K562 (cell line): ENCODE results near the gene SLC39A13. TPM values are rescaled to one million over a fixed set of nuclear protein-coding genes. Genes with fewer than 3 reads are reported as not detected.

Experiments
- ATAC-seq: fragments of 200-7000 bp; cut with Tn5 transposase; 3 replicates; pipeline ENCODE4 v1.9.1; 2020; ENCODE audit warnings: moderate library complexity
- BruUV-seq: library from RNA; stranded (reverse); fragments of 400-500 nt; replicated peaks from 2 replicates; lab custom pipeline; 2021; lab: Mats Ljungman, UMichigan
- CTCF ChIA-PET: fragments of 300-600 bp; formaldehyde crosslinking; extraction: SDS; loops from one replicate; lab custom pipeline; 2021; ENCODE audit warnings: low intra/inter-chr PET ratio; lab: Yijun Ruan, JAX
- POLR2A ChIA-PET: fragments of 300-600, 350-650 bp; sonication (Branson Sonifier 250); formaldehyde crosslinking; extraction: SDS; loops from one replicate; lab custom pipeline; 2021; ENCODE audit warnings: antibody characterized with exemption, inconsistent platforms; lab: Yijun Ruan, JAX
- DNase-seq, 4 experiments: peaks; one replicate each; pipeline versions ENCODE4 v3.0.0 to v3.0.0-alpha.2; 2011 to 2018; ENCODE audit warnings: low spot score in 3 of 4, mixed read lengths in 3 of 4; ENCODE audit errors: extremely low read depth in 1 of 4
- FAIRE-seq: peaks from 2 replicates; lab custom pipeline; 2011; peaks lifted over from hg19 to GRCh38; lab: Jason Lieb, UNC
- H2AFZ ChIP-seq: 2 replicates; pipeline ENCODE4 v1.6.0; 2011; ENCODE audit warnings: low read depth, low read length, control low read depth, inconsistent platforms
- H3K27ac ChIP-seq: fragments of 200-600 bp; 3 replicates; pipeline ENCODE4 v1.8.0; 2011; ENCODE audit warnings: low read depth, mild to moderate bottlenecking, control low read depth, inconsistent platforms, low read length, moderate library complexity, mixed read lengths; ENCODE audit errors: extremely low read depth
- H3K27me3 ChIP-seq, 2 experiments: fragments of 300-600 bp in 1 of 2; 2 replicates in 1 of 2; 3 replicates in 1 of 2; pipeline versions ENCODE4 v1.6.0 to v1.8.0; 2011; ENCODE audit warnings: inconsistent platforms in 2 of 2, low read length in 2 of 2, mild to moderate bottlenecking in 1 of 2, mixed read lengths in 1 of 2, moderate library complexity in 1 of 2; ENCODE audit not compliant: control insufficient read depth in 2 of 2, insufficient read depth in 2 of 2
- H3K36me3 ChIP-seq: fragments of 300-600 bp; 3 replicates; pipeline ENCODE4 v1.8.0; 2011; ENCODE audit warnings: mild to moderate bottlenecking, low read length, inconsistent platforms; ENCODE audit not compliant: control insufficient read depth, insufficient read depth
- H3K4me1 ChIP-seq, 2 experiments: fragments of 200-600 bp in 1 of 2; replicated peaks in 1 of 2; 2 replicates in 1 of 2; 3 replicates in 1 of 2; pipeline versions ENCODE4 v1.5.1 to v1.8.0; 2011; ENCODE audit warnings: inconsistent platforms in 2 of 2, low read length in 2 of 2, mild to moderate bottlenecking in 1 of 2, mixed read lengths in 1 of 2, moderate library complexity in 1 of 2; ENCODE audit not compliant: control insufficient read depth in 2 of 2, insufficient read depth in 2 of 2
- H3K4me2 ChIP-seq: 2 replicates; pipeline ENCODE4 v1.6.1; 2011; ENCODE audit warnings: low read length, control low read depth, inconsistent platforms, mixed read lengths; ENCODE audit not compliant: insufficient read depth
- H3K4me3 ChIP-seq: fragments of 200-600 bp; sonication (generic), shearing (Covaris generic); 2 replicates; pipeline ENCODE4 v1.5.1; 2016; ENCODE audit warnings: control low read depth, inconsistent platforms
- H3K79me2 ChIP-seq: fragments of 200-600 bp; 3 replicates; pipeline ENCODE4 v1.8.0; 2011; ENCODE audit warnings: low read length, inconsistent platforms; ENCODE audit not compliant: control insufficient read depth, insufficient read depth
- H3K9ac ChIP-seq, 2 experiments: 2 replicates each; pipeline versions ENCODE4 v1.6.0 to v1.6.1; 2011; ENCODE audit warnings: low read depth in 2 of 2, low read length in 2 of 2, control low read depth in 1 of 2, inconsistent platforms in 1 of 2, mild to moderate bottlenecking in 1 of 2, mixed read lengths in 1 of 2; ENCODE audit not compliant: insufficient read depth in 1 of 2
- H3K9me1 ChIP-seq: one replicate; pipeline ENCODE4 v1.6.0; 2011; ENCODE audit warnings: inconsistent platforms, mild to moderate bottlenecking, low read length, moderate library complexity; ENCODE audit not compliant: control insufficient read depth, insufficient read depth
- H3K9me3 ChIP-seq: replicated peaks from 2 replicates; pipeline ENCODE4 v1.5.1; 2011; ENCODE audit warnings: low read depth, low read length, inconsistent platforms; ENCODE audit not compliant: control insufficient read depth, insufficient read depth
- H4K20me1 ChIP-seq: replicated peaks from 2 replicates; pipeline ENCODE4 v1.6.1; 2011; ENCODE audit warnings: low read length, inconsistent platforms, mixed read lengths; ENCODE audit not compliant: control insufficient read depth, insufficient read depth
- NFRKB ChIP-seq: fragments of 450-650 bp; IDR thresholded peaks from 2 replicates; pipeline ENCODE4 v1.6.1; 2016; ENCODE audit warnings: low read depth
- PHF21A ChIP-seq: fragments of 450-650 bp; IDR thresholded peaks from 2 replicates; pipeline ENCODE4 v1.6.1; 2017; ENCODE audit warnings: low read depth, borderline replicate concordance
- RCOR1 ChIP-seq, 2 experiments: IDR thresholded peaks; 2 replicates each; pipeline ENCODE4 v1.6.1; 2012; ENCODE audit warnings: low read depth in 2 of 2, low read length in 2 of 2, borderline replicate concordance in 1 of 2, improper control_type of control experiment in 1 of 2
- RREB1 ChIP-seq: fragments of 250-450 bp; sonication (Bioruptor Pico); IDR thresholded peaks from 2 replicates; pipeline ENCODE4 v1.4.0; 2020
- SAFB2 ChIP-seq: fragments of 200-400 bp; formaldehyde crosslinking; IDR thresholded peaks from 2 replicates; pipeline ENCODE4 v1.6.1; 2018; ENCODE audit warnings: borderline replicate concordance, low read length, low read depth, moderate library complexity; ENCODE audit not compliant: severe bottlenecking
- ZBTB43 ChIP-seq: sonication (generic); formaldehyde crosslinking; IDR thresholded peaks from 2 replicates; pipeline ENCODE4 v1.8.0; 2023; ENCODE audit warnings: mild to moderate bottlenecking, missing genetic modification reagents
- ZNF133 ChIP-seq: fragments of 250-450 bp; sonication (Bioruptor Pico); IDR thresholded peaks from 2 replicates; pipeline ENCODE4 v1.4.0; 2020; ENCODE audit warnings: mild to moderate bottlenecking
- ZNF232 ChIP-seq: sonication (generic); formaldehyde crosslinking; IDR thresholded peaks from 2 replicates; pipeline ENCODE4 v1.8.0; 2022; ENCODE audit warnings: mild to moderate bottlenecking, missing genetic modification reagents
- ZNF609 ChIP-seq: sonication (generic); formaldehyde crosslinking; IDR thresholded peaks from 2 replicates; pipeline ENCODE4 v1.8.1; 2023; ENCODE audit warnings: missing genetic modification reagents, mild to moderate bottlenecking, borderline replicate concordance
- WGBS: fragments of 100-300 bp; shearing (Covaris generic); methylation state at CpG from one replicate; pipeline ENCODE4 v1.1.6; 2016; ENCODE audit warnings: low coverage, mixed read lengths; ENCODE audit not compliant: insufficient coverage; ENCODE audit errors: missing lambda C conversion rate; 5-methylcytosine and 5-hydroxymethylcytosine counted together
- in situ Hi-C: fragments of 300-500 bp; cut with MboI; formaldehyde crosslinking; loops from 4 replicates; pipeline ENCODE4 v1.15.0; 2018; ENCODE audit warnings: inconsistent platforms, mixed read lengths
- intact Hi-C: fragments of 100-400 bp; cut with micrococcal nuclease; formaldehyde crosslinking; loops from 2 replicates; pipeline ENCODE4 v1.14.2; 2022
- polyA plus RNA-seq, 8 experiments: library from polyadenylated mRNA; depleted of rRNA in 4 of 8; stranded (reverse) in 5 of 8; unstranded in 3 of 8; fragments of >200 nt; fragmentation: Nextera tagmentation in 2 of 8; fragmentation: Illumina TruSeq in 1 of 8; extraction: Ambion mirVana in 2 of 8; extraction: Trizol in 1 of 8; gene quantifications; 2 replicates each; pipeline versions ENCODE4 v1.2.1 to v1.2.3, GENCODE V29; 2011 to 2014; ENCODE audit warnings: inconsistent platforms in 1 of 8, missing spikeins in 1 of 8
- total RNA-seq, 7 experiments: library from RNA; depleted of rRNA in 6 of 7; stranded (reverse); fragments of >200 nt in 6 of 7; fragmentation: Illumina TruSeq in 2 of 7; extraction: Trizol in 2 of 7; gene quantifications; 2 replicates each; pipeline versions ENCODE4 v1.2.1 to v1.2.3, GENCODE V29; 2011 to 2021; ENCODE audit warnings: low replicate concordance in 1 of 7

SLC39A13 gene
- total and polyA plus RNA-seq, 9 of the 15 experiments (the other 6 are each of a cell fraction or from before 2014, with no cell fraction given): 0.17 to 15.9 (median 3.2) TPM

- H4K20me1 ChIP-seq: no peaks in the 10 kb centered on the region
- H3K36me3 ChIP-seq: peaks cover 8% of the 10 kb centered on the region; the same call in 1 of the 3 replicates
- in situ Hi-C loops (no loop called here), intact Hi-C loops (loop anchor here (10.0 kb wide), 1 partner anchor 237 kb away; no protein-coding TSS in a partner anchor)
- ChIA-PET POLR2A (interaction anchor here (0.6 to 1.8 kb wide), 9 partner anchors 13 to 1446 kb away, joined by 3 to 7 read pairs (median 3); no protein-coding TSS in a partner anchor), CTCF (no interaction called here)
- FAIRE-seq (peak; percentile 29), DNase-seq (peak in 3 of 4 experiments; percentile 58 to 71 (median 61)), ATAC-seq (peak; percentile 68)
- peak overlapping the region; percentile 86 for H3K27ac ChIP-seq
- peak overlapping the region; percentile 82 to 93 for H3K9ac ChIP-seq
- H3K4me3 ChIP-seq: peak overlapping the region; percentile 47
- peaks cover 26% of the 10 kb centered on the region for H3K79me2 ChIP-seq
- no TSS peak for BruUV-seq
- H3K4me1 ChIP-seq: peaks cover 37 to 51% of the 10 kb centered on the region in 2 experiments
- WGBS: 8% methylated on average over 5 of the region's 5 CpGs
- peak overlapping the region; percentile 76 for H3K4me2 ChIP-seq
- H3K9me3 ChIP-seq: no peaks in the 10 kb centered on the region
- no peaks in the 10 kb centered on the region for H3K27me3 ChIP-seq
- H2AFZ ChIP-seq: peak overlapping the region; percentile 81
- no peaks in the 10 kb centered on the region for H3K9me1 ChIP-seq
- TF ChIP-seq NFRKB: peak; percentile 60
- TF ChIP-seq ZNF609 (CRISPR knock-in tag): no peak
- TF ChIP-seq PHF21A: peak; percentile 81; the same call in 1 of the 2 replicates
- TF ChIP-seq ZNF232 (CRISPR knock-in tag): peak; percentile 55; the same call in 1 of the 2 replicates
- no peak for TF ChIP-seq SAFB2
- TF ChIP-seq RCOR1 (IDR thresholded peaks at IDR 0.05; ENCODE audit: borderline replicate concordance in 1 of 2, low read depth in 2 of 2, low read length in 2 of 2): peak in 1 of 2 experiments; percentile 35; a peak in 1 of 4 replicates
- TF ChIP-seq ZBTB43: 0 out of 2 replicates have a peak, but pooled peaks have one; percentile 59
- TF ChIP-seq ZNF133: no peak
- TF ChIP-seq RREB1 (CRISPR knock-in tag): no peak
Measured at GRCh38 chr11:47377571-47378009, 30.8 kb upstream of the SLC39A13 start.
